GM18499 (cell line): ENCODE data around the gene ZNF415.
"Not testable (repeated sequence)": the region's sequence is repeated elsewhere in the genome, so short reads cannot be mapped to it uniquely, and the experiment has no call there.

Experiments
- ATAC-seq: cut with Tn5 transposase; IDR thresholded peaks from one replicate; pipeline ENCODE4 v1.9.1; 2021; ENCODE audit warnings: moderate number of reproducible peaks; ENCODE audit not compliant: insufficient read depth, unreplicated experiment

The ZNF415 gene

GRCh38 chr19:53103234-53104203 is 29.2 kb downstream of the ZNF415 start, which contains the start of gene ZNF160:
Gene ZNF160 (minus strand): TSS chr19:53103422. CDS start chr19:53086276, 17,146 bp downstream.
- peak; percentile 58 for ATAC-seq

- no peak for ATAC-seq
Measured at GRCh38 chr19:53102756-53103233, 29.9 kb downstream of the ZNF415 start.

DNA sequence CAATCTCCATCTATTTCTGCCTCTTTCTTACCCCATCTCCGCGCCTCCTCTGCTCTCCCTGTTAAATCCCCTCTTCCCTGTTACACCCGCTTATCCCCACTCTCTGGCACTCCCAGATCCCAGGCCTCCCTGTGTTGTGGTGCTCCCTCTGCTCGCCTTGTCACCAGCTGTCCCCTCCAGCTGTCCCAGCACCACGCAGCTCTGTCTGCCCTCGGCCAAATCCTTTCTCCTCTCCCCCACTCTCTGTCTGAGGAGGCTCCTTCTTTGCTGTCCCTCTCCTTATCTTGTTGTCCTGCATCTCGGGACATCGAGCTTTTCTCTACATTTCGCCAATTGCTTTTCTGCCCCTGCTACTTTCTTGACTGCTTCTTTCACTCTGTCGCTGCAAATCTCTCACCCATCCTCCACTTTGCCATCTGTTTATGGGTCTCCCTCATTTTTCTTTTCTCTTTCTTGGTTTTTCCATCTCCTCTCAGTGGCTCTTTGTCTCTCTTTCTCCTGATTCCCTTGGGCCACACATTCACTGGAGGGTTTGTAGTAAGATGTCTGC is 30.4 kb downstream of the ZNF415 start:
- no peak for ATAC-seq

DNA sequence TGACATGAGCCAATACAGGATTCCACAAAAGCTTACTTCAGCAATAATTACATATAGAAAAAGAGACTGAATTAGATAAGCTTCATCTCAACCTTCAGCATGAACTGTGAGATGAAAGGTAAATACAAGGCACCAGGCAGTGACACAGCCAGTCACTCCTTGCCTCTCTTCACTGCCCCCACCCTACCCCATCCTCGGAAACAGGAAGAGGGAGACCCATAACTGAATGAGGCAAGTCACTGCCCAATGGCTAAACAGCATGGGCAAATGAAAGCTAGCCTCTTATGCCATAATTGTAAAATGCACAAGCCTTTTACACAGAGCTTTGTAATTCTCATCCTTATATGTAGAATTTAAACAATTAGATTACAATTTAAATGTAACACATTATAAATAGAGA is 31.2 kb downstream of the ZNF415 start:
- ATAC-seq = no peak

- not testable (repeated sequence) for ATAC-seq
Measured at GRCh38 chr19:53098570-53098969, 34.1 kb downstream of the ZNF415 start.

DNA sequence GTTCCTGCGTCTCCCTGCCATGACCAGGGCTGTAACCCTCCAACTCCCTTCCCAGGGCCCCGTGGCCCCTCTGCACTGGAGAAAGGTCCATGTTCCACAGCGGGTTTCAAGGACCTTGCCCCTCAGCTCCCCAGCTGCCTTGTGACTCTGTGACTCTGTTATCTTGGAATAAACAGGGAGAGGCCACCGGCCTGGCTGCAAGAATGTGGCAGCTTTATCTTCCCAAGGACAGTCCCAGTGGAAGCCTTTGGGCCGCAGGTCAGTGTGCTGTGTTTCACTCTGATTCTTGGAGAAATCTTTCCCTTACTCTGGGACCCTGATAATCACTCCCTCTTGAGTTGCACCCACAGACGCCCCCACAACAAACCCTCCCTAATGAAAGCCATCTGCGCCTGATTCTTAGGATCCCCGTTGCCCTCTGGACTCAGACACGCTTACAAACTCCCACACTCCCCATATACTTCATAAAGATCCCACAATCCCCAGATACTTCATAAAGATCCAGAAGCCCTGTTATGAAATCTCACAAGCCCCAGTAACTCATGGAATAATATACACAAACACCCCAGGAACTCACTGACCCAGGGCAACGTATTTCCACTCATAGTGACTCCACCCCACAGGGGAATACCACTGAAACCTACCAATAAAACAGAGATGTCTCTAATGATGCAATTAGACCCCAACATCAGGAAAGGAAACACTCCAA is 35.6 kb downstream of the ZNF415 start:
- ATAC-seq = not testable (repeated sequence)

- ATAC-seq = not testable (repeated sequence)
Measured at GRCh38 chr19:53096579-53096978, 36.1 kb downstream of the ZNF415 start.

DNA sequence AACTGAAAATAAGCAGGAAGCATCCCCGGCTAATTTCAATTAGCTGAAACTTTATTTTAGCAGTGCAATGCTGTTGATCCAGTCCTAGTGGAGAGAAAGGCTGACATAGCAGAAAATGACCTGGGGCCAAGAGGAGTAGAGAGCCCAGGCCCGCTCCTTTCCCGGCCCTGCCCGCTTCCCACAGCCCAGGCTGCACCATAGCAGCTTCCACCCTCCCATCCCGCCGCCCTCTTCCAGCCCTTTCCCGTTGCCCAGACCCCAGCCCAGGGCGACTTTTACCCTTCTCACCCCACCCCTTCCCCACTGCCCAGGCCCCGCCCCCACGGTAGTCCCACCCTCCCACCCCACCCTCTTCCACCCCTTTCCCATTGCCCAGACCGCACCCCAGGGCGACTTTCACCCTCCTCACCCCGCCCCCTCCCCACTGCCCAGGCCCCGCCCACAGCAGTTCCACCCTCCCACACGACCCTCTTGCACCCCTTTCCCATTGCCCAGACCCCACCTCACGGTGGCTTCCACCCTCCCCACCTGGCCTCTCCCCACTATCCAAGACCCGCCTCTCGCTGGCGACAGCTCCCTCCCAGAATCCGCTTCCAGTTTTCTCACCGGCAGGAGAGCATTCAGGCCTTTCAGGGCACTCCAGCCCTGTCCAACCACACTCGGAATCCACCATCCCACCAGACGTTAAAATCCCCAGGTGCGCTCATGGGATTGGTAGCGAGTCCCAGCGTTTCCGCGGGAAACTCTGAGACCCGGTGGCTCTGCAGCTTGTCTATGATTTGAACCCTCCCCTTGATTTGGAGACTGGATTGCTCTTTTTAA is 37.7 kb downstream of the ZNF415 start:
- no peak for ATAC-seq

- ATAC-seq = no peak
Measured at GRCh38 chr19:53092723-53093122, 40.0 kb downstream of the ZNF415 start.

GRCh38 chr19:53091413-53092254 is 41.1 kb downstream of the ZNF415 start:
- no peak for ATAC-seq

DNA sequence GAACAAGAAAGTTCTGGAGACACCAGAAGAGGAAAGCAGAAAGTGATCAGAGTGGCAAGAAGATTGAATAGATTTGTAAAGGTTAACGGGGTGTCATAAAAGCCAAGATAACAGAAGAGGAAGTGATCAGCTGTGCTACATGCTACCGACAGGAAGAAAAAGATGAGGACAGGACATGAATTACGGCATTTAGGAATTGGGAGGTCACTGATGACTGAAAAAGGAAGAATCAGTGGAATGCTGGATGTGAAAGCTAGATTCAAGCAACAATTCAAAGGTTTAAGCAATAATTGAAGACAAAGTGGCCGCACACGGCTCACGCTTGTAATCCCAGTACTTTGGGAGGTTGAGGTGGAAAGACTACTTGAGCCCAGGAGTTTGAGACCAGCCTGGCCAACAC is 44.6 kb downstream of the ZNF415 start:
- no peak for ATAC-seq

DNA sequence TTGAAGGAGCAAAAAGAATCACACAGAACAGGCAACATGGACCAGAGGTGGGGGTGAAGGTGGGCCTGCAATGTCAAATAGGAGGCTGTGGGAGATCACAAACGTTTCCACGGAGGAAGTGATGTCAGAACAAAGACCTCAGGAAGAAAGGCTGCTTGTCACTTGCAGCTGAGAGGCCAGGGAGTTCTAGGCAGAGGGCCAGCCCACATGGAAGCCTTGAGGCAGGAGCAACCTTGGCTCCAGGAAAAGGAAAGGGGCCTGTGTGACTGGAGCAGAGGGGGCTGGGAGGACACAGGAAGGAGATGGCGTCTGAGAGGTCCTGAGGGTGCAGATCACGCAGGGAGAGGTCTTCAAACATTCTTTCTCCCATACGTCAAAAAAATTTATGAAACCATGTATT is 45.8 kb downstream of the ZNF415 start:
- no peak for ATAC-seq

DNA sequence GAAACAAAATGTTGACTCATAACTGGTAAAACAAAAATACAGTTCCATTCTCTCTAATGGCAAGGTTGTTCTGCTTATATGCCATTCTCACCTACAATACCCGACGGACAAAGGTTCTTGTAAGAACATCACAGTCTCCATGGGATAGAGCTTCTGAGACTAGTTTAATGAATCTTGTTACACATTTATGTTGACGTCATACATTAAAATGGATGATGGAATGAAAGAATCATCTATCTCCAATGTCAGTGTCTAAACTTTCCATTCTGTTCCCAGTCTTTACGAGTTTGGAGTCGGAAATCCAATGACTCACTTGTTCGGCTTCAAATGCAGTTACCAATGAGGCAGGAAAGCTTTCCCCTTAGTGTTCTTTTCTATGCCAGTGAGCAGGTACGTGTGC is 47.2 kb downstream of the ZNF415 start:
- no peak for ATAC-seq

DNA sequence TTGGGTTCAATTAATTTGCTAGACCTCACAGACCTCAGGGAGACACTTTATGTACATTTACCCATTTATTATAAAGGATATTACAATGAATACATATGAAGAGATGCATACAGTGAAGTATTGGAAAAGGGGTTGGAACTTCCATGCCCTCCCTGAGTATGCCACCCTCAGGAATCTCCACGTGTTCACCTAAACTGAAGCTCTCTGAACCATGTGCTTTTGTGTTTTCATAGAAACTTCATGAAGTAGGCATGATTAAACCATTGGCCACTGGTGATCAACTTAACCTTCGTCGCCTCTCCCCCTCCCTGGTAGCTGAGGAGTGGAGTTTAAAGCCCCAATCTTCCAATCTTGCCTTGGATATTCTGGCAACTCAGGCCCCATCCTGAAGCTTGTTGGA is 49.8 kb downstream of the ZNF415 start:
- no peak for ATAC-seq

DNA sequence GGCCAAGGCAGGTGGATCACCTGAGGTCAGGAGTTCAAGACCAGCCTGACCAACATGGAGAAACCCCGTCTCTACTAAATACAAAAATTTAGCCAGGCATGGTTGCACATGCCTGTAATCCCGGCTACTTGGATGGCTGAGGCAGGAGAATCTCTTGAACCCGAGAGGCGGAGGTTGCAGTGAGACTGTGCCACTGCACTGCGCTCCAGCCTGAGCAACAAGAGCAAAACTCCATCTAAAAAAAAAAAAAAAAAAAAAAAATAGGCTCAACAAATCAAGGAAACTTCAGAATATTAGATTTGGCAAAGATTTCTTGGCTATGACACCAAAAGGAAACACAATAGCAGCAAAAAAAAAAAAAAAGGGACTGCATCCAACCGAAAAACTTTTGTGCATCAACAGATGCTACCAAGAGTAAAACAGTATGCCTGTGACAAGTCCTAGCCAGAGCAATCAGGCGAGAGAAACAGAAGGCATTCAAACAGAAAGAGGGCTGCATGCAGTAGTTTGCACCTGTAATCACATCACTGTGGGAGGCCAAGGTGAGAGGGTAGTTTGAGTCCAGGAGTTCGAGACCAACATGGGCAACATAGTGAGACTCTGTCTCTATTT is 53.3 kb downstream of the ZNF415 start:
- ATAC-seq = no peak

DNA sequence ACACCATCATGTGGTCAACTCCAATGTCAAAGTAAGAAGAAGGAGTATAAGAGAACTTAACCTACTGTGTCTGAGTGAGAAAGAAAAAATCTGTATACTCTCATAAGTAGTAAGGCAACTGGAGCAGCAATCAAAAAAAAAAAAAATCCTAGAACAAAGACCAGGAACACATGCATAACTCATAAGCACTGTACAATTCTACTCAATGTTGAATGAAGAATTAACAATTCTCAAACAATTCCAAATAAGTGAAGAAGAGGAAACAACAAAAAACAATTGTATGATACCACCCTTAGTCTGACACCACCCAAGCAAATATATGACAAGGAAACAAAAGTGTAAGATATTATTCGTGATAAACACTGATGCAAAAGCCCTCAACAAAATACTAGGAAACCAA is 54.0 kb downstream of the ZNF415 start:
- no peak for ATAC-seq

GRCh38 chr19:53076984-53077383 is 55.7 kb downstream of the ZNF415 start:
- ATAC-seq = no peak

GRCh38 chr19:53068834-53069233 is 63.9 kb downstream of the ZNF415 start:
- ATAC-seq = no peak

GRCh38 chr19:53068199-53068598 is 64.5 kb downstream of the ZNF415 start:
- no peak for ATAC-seq
